HG03565 (cell line): ENCODE measurements around the gene ALKBH6.

Experiments
- ATAC-seq: cut with Tn5 transposase; IDR thresholded peaks from one replicate; pipeline ENCODE4 v1.9.1; 2021; ENCODE audit warnings: mild to moderate bottlenecking, moderate library complexity; ENCODE audit not compliant: unreplicated experiment

The ALKBH6 gene

DNA sequence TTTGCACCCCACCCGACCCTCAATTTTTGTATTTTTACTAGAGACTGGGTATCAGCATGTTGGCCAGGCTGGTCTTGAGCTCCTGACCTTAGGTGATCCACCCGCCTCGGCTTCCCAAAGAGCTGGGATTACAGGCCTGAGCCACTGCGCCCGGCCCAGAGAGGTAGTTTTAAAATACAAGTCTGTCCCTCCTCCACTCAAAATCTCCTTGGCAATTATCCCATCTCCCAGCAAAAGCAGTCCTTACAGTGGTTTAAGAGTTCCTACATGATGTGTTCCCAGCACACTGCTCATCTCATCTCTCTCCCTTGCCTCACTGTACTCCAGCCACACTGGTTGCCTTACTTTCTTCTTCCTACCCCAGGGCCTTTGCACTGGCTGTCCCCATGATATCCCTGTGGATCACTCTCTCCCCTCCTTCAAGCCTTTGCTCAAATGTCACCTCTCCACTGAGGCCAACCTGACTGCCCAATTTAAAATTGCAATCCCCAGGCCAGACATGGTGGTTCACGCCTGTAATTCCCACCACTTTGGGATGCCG lies 53.5 kb downstream of the ALKBH6 start:
- ATAC-seq, result no peak

GRCh38 chr19:35959968-35960320 lies 54.1 kb downstream of the ALKBH6 start:
- ATAC-seq, result no peak
